Stimulated activated CD4-positive, alpha-beta T cell treated with anti-CD3 and anti-CD28 coated beads, Interleukin-2, amount 100 ng/mL, for 48 hours (primary cell): Measurements from ENCODE around the gene OR2AG1.
"Not testable (repeated sequence)": the region's sequence is repeated elsewhere in the genome, so short reads cannot be mapped to it uniquely, and the experiment has no call there.

Experiments used
- DNase-seq, 2 donors: peaks; one replicate each; pipeline ENCODE4 v3.0.0-alpha.2; 2020

The OR2AG1 gene

DNA sequence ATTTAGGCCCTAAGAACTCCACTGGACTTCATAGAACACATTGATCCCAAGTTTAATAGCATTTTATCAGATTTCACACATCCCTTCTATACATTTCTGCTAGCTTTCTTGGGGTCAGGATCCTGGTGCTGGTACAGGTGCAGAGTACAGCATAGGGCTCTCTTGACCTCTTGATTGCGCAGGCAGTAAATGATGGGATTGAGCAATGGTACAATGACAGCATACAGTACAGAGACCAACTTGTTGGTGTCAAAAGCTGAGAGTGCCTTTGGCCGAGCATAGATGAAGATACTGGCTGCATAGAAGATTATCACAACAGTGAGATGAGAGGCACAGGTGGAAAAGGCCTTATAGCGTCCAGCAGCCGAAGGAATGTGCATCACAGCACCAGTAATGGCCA lies 11.8 kb downstream of the OR2AG1 start:
- DNase-seq, result no peak

DNA sequence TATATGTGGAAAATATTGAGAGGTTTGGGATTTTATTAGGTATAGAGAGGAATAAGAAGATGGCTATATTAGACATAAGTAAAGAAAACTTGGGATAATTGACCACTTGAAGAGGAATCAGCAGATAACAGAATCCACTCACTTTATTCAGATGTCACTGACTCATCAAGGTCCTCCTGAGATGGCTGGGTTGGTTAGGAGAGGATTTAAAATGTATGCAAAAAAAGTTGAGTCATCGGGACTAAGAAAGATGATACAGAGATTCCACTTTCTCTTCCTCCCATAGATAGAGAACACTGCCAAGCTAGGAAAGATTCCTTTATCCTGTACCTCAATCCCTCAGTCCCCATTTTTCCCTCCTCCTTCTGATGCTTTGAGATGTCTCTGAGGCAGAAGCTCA lies 16.6 kb downstream of the OR2AG1 start, which contains the start of gene OR6A2:
OR6A2 (minus strand) TSS at position 288 of the 400 bp plus-strand sequence. CDS start 3,981 bp downstream, outside the sequence.
- no peak for DNase-seq

DNA sequence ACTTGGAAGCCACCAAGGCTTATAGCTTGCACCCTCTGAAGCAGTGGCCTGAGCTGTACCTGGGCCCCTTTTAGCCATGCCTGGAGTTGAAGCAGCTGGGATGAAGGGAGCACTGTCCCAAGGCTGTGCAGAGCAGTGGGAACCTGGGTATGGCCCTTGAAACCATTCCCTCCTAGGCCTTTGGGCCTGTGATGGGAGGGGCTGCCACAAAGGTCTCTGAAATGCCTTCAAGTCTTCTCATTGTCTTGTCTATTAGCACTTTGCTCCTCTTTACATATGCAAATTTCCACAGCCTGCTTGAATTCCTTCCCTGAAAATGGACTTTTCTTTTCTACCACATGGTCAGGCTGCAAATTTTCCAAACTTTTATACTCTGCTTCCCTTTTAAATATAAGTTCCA lies 18.3 kb downstream of the OR2AG1 start:
- DNase-seq, result not testable (repeated sequence)

DNA sequence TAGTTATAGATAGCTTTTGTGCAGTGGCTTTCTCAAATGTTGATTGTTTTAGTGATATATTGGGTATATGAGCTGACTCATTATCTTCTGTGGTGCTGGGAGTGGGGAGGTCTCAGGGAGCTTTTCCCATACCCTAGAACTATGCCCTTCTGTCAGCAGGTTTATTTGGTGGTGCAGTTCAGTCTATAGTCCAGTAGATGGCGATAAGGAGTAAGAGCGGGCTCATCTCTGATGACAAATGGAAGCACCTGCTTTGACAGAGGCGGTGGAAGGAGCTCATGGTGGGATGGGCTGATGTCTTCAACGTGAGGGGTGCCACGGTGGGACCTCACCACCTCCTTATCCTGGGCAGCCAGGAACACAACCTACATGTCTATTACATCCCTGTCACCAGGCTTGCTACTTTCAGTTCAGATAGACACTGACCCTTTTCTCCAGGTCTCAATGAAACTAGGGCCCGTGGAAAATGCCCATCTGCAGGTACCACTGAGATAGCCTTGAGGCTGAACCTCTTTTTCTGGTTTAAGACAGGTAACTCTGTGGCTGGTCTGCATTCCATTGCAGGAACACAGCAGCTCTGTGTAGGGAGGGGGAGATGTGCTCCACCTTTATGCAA lies 29.7 kb downstream of the OR2AG1 start:
- DNase-seq, result peak; percentile 16 to 36

DNA sequence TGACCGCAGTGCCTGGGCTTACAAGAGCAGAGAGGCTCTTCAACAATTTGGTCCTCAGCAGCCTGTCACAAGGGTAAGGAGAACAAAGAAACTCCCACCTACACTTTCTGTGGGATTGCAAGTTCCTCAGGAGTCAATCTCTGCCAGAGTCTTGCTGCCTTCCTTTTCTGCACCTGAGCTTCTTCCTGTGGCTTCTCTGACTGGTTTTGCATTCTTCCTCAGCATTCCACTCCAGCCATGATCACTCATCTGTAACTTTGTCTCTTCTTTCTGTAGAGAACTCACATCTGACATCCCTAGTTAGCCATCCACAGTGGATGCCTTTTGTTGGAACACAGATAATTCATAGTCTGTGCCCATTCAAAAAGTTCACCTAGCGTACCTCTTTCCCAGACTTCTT lies 30.8 kb downstream of the OR2AG1 start:
- no peak for DNase-seq

DNA sequence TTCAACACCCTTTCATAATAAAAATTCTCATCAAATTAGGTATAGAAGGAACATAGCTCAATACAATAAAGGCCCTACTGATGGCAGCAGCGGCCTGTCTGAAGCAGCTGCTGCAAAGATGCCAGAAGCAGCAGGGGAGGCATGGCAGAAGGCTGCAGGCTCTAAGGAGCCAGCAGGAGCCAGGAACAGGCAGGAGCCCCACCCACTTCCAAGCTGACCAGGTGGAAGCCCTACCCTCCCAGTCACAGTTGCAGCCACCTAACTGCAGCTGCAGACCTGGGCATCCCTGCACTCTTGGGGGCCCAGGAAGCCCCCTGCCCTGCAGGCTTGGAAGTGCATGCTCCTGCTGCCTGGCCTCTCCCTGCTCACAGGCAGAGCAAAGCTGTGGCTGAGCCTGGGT lies 34.9 kb downstream of the OR2AG1 start:
- DNase-seq, result no peak

DNA sequence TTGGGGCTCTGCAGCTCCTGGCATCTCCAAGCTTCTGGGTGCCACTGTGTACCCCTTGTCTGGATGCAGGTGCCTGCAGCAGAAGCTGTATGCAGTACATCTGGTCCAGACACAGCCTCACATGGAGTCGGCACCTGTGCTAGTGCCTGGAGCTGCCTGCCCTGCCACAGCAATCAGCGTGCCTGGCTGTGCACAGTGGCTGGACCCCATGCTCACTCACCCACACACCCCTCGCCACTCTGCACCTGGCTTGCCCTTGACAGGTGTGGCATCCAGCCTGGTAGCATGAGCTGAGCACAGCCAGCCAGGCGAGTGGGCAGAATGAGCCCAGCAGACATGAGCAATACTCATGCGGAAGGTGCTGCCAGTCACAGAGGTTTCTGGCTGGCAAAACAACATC lies 36.1 kb downstream of the OR2AG1 start:
- no peak for DNase-seq

DNA sequence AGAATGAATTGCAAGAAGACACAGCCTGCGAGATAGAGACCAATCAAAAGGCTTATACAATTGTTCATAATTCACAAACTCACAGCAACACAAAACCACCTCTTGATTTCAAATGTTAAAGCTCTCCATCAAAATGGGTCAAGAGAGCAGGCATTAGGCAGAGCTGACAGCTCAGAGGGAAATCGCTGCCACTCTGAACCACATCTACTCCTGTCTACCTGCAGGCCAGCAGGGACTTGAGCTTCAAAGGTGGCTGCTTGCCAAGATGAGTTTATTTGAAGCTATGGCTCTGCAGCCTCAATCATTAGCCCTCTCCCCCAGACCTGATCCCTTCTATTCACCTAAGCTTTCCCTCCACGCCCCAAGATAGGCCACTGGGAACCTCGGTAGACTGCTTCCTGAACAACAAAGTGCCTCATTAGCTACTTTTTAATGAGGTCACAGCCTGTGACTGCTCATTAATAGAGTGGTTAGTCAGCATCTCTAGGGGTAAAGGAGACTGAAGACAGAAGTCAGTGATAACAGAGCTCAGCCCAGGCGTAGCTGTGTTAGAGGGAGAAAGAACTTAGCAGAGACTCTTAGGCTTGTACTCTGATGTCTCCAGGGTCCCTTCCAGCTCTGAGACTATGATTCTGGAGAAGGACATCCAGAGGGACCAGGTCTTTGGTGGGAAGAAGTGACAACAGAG lies 41.5 kb downstream of the OR2AG1 start:
- DNase-seq, result no peak

DNA sequence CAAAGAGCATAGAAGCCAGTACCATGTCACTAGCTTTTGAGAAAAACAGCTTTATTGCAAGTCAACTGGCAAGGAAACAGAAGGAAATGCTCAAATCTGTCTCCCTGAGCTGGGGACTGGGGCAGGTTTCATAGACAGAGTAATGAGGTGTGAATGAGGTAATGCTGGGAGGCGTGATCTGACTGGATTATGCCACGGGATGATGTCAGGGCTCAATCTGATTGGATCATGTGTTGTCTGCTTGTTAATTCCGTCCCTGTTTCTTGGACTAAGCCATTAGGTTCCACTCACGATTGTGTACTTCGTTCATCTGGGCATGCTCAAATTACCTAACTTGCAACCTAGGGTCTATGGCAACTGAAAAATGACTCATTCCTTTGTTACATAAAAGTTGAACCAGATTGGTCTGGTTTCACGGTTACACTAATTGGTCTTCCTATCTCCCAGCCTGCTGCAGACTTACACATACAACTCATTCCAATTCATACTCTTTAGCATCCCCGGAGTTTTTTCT lies 42.5 kb downstream of the OR2AG1 start:
- DNase-seq, result no peak

DNA sequence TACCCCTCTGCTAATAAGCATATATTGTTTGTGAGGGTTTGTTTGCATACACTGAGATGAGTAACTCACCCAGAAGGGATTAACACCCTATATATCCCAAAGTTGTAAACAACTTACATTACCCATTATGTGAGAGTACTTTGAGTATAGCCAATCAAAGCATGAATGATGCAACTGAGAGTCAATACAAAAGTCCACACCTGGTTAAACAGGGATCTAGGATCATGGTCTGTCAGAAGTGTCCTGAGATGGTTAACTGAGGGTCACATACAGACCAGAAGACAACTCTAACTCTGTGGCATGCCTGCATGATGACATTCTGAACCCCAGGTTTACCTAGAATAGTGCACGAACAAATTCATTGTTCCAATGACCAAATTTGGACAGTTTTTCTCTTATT lies 45.3 kb downstream of the OR2AG1 start:
- no peak for DNase-seq

DNA sequence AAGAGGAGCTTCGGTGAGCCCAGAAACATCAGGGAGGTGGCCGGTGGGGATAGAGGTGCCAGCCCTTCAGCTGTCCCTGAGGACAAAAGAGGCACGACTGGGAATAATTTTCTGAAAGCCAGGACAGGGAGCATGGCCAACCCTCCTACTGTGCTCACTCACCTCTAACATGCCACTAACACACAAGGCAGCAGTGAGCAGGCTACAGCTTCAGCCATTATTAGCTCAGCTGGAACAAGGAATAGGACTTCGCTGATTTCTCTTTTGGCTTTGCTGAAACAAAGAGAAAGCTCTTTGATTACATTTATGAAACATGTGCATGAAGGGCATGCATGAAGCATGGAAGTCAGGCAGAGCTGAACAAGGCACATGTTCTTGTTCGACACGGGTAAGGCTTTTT lies 50.5 kb downstream of the OR2AG1 start:
- no peak for DNase-seq

DNA sequence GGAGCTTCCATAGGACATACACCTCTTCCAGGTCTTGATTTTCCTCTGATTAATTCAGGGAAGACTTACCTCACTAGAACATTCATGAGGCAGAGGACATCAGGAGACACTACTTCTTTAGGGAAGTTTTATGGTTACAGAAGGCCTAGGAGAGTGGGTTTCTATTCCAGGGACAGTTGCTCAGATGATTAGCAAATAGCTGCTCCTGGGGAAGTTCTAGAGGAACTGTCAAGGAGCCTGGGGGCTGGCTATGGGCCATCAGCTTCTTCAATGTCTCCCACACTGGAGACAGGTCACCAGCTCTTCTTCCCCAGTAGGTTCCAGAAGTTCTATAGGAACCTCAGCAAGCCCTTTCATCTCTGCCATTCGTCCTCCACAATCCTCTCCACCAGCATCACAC lies 51.2 kb downstream of the OR2AG1 start:
- no peak for DNase-seq
